ENCODE results near the gene KLB. TPM values are rescaled to one million over a fixed set of nuclear protein-coding genes. Genes with fewer than 3 reads are reported as not detected.

KLB gene
- total RNA-seq, 1 donor from 2014 or later, result not detected

DNA sequence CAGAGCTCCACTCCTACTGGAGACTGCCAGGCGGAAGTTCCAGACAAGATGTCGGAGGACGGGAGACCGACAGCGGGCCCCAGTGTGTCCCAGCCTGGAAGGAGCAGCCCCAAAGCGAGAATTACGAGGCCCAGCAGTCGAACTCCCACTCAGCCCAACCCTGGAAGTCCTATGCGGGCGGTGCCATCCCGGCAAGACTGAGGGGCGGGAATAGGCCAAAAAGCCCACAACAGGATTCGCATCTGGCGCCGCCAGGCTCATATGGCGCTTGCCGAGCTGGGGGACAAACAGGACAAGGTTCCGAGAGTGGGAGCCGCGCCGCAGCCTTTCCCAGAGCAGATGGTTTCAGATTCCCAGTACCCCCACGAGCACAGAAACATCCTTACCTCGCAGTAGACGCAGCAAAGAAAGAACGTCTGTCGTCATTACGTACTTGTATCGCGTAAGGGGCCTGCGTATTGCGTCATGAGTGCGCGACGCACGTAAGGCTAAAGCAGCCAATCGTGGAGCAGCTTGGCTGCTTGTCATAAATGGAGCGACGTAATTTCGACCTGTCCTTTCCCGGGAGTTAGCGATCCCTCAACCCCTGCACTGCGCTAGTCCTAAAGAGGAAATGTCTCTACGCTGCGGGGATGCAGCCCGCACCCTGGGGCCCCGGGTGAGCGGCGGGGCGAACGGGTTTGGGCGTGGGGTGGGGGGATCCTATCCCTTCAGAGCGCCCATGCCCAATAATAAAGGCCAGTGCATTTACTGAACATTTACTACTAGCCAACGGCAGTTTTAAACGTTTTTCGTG, 52.0 kb downstream of the KLB start, which contains the start of the genes LIAS and RPL9:
Gene LIAS (plus strand): TSS at position 552 of the 796 bp plus-strand sequence. CDS start 62 bp downstream, at position 614.
Gene RPL9 (minus strand): TSS at position 418 of the 796 bp plus-strand sequence. CDS start 483 bp downstream, outside the sequence.
- DNase-seq (ENCODE audit: low read depth, low spot score), result peak; percentile 86
- peak within 1 kb of the TSS; percentile 99 for H3K27ac Mint-ChIP-seq (ENCODE audit: unreplicated experiment)
- peaks cover 43% of the 10 kb centered on the region for H3K4me1 Mint-ChIP-seq
- H3K4me3 Mint-ChIP-seq, result peak within 1 kb of the TSS; percentile 96
- no peaks in the 10 kb centered on the region for H3K27me3 Mint-ChIP-seq (ENCODE audit: low read depth)
- TF ChIP-seq, protein P1, sequence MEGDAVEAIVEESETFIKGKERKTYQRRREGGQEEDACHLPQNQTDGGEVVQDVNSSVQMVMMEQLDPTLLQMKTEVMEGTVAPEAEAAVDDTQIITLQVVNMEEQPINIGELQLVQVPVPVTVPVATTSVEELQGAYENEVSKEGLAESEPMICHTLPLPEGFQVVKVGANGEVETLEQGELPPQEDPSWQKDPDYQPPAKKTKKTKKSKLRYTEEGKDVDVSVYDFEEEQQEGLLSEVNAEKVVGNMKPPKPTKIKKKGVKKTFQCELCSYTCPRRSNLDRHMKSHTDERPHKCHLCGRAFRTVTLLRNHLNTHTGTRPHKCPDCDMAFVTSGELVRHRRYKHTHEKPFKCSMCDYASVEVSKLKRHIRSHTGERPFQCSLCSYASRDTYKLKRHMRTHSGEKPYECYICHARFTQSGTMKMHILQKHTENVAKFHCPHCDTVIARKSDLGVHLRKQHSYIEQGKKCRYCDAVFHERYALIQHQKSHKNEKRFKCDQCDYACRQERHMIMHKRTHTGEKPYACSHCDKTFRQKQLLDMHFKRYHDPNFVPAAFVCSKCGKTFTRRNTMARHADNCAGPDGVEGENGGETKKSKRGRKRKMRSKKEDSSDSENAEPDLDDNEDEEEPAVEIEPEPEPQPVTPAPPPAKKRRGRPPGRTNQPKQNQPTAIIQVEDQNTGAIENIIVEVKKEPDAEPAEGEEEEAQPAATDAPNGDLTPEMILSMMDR (conservative IDR thresholded peaks at IDR 0.05), result no peak
- no peaks in the 10 kb centered on the region for H3K9me3 Mint-ChIP-seq
- H3K36me3 Mint-ChIP-seq (ENCODE audit: low read depth), result peaks cover 21% of the 10 kb centered on the region

DNA sequence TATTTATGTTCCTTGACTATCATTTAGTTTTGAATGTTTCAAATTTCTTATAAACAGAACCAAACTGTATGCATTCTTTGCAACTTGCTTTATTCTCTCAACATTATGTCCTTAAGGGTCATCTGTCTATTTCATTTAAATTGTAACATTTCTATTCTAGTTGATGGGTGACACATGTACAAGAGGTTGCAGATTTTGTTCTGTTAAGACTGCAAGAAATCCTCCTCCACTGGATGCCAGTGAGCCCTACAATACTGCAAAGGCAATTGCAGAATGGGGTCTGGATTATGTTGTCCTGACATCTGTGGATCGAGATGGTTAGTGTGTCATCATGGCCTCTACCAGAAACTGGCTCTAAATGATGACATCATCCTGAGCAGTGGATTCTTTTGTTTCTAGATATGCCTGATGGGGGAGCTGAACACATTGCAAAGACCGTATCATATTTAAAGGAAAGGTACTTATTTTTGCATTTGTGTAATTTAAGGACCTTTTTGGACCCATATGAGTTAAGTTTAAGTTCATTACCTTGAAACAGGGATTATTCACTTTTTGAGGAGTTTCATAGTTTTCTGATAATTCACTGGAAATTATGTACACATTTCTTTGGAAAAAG, 58.3 kb downstream of the KLB start:
- Mint-ChIP-seq H3K36me3 (ENCODE audit: low read depth) (peaks cover 2% of the 10 kb centered on the region), H3K27ac (ENCODE audit: unreplicated experiment) (no peak overlapping the region)

DNA sequence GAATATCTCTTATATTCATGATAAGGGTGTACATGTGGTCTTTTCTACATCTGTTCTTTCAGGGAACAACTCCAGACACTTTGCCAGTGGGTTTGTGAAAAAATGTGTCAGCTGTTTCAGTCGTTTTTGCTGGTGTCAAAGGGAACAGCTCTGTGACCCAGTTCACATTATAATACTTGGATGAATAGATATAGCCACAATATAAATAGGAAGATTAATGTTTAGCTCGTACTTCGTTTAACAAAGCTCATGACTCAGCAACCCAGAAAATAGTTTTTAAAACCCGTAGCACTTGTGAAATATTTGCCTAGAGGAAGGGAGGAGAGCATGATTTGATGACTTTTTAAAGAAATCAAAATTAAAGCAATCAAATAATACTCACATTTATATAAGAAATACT, 60.0 kb downstream of the KLB start:
- TF ChIP-seq, protein P1 (conservative IDR thresholded peaks at IDR 0.05), result no peak
- Mint-ChIP-seq H3K4me3 (no peak overlapping the region), H3K36me3 (ENCODE audit: low read depth) (peaks cover 2% of the 10 kb centered on the region), H3K4me1 (peaks cover 8% of the 10 kb centered on the region), H3K9me3 (no peaks in the 10 kb centered on the region), H3K27me3 (ENCODE audit: low read depth) (no peaks in the 10 kb centered on the region), H3K27ac (ENCODE audit: unreplicated experiment) (no peak overlapping the region)
- no peak for DNase-seq (ENCODE audit: low read depth, low spot score)

More for the DNA sequence above, 58.3 kb downstream of the KLB start:
- H3K4me3 Mint-ChIP-seq, result no peak overlapping the region
- no peaks in the 10 kb centered on the region for H3K27me3 Mint-ChIP-seq (ENCODE audit: low read depth)
- peaks cover 9% of the 10 kb centered on the region for H3K4me1 Mint-ChIP-seq
- TF ChIP-seq, protein P1 (conservative IDR thresholded peaks at IDR 0.05), result no peak
- no peak for DNase-seq (ENCODE audit: low read depth, low spot score)
- no peaks in the 10 kb centered on the region for H3K9me3 Mint-ChIP-seq

DNA sequence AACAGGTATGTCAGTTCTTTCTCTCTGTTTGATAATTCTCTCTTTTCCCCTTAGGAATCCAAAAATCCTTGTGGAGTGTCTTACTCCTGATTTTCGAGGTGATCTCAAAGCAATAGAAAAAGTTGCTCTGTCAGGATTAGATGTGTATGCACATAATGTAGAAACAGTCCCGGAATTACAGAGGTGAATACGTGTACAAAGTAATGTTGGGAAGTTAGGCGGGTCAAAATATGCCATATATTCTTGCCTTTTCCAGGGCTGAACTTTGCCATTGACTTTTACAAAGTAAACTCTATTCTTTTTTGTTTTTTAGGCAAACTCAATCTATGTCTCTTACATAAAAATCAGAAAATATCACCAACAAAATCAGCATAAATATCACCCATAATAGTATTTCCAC, 60.7 kb downstream of the KLB start:
- Mint-ChIP-seq H3K27ac (ENCODE audit: unreplicated experiment) (no peak overlapping the region), H3K4me3 (no peak overlapping the region), H3K27me3 (ENCODE audit: low read depth) (no peaks in the 10 kb centered on the region), H3K36me3 (ENCODE audit: low read depth) (peaks cover 2% of the 10 kb centered on the region), H3K9me3 (no peaks in the 10 kb centered on the region), H3K4me1 (peaks cover 8% of the 10 kb centered on the region)
- no peak for DNase-seq (ENCODE audit: low read depth, low spot score)
- TF ChIP-seq, protein P1 (conservative IDR thresholded peaks at IDR 0.05), result no peak

DNA sequence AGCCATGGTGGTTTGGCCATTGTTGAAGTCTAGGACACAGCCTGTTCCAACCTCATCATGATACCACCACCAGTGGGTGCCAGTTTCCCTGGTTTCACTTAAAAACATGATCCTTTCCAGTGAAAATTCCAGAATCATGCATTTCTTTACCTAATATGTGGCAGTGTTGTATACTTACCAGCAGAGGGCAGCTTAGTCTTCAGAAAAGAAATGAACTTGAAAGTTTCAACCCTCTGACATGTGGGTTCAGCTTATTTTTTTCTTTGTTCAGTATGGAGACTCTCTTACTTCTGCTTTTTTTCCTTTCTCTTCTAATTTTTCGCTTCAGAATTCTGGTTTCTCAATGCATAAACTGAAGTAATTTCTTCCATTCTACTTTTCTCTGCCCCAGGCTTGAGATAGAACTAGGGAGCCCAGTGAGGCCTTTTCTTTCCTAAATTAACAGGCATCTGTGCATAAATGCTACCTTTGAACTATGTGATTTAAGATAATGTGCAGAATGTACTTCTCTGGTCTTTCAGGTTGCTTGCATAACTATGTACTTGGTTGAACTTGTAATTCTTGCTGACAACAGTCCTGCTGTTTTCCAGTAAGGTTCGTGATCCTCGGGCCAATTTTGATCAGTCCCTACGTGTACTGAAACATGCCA, 62.8 kb downstream of the KLB start:
- Mint-ChIP-seq H3K27ac (ENCODE audit: unreplicated experiment) (peak overlapping the region; percentile 94), H3K36me3 (ENCODE audit: low read depth) (peaks cover 2% of the 10 kb centered on the region), H3K4me1 (peaks cover 8% of the 10 kb centered on the region), H3K4me3 (peak overlapping the region; percentile 45), H3K27me3 (ENCODE audit: low read depth) (no peaks in the 10 kb centered on the region), H3K9me3 (no peaks in the 10 kb centered on the region)
- peak; percentile 24 for DNase-seq (ENCODE audit: low read depth, low spot score)
- TF ChIP-seq, protein P1 (conservative IDR thresholded peaks at IDR 0.05), result peak; percentile 92
